H1 (cell line): ENCODE data around the gene CPA1. TPM values are rescaled to one million over a fixed set of nuclear protein-coding genes. Genes with fewer than 3 reads are reported as not detected.

Experiments used
- ASH2L ChIP-seq: fragments of 200-600, 300-600 bp; sonication (generic); IDR thresholded peaks from one replicate; pipeline ENCODE4 v1.7.1; 2017; ENCODE audit warnings: low read length
- ATF2 ChIP-seq: IDR thresholded peaks from 2 replicates; pipeline ENCODE4 v1.6.1; 2012; ENCODE audit warnings: low read length, inconsistent platforms
- BACH1 ChIP-seq: IDR thresholded peaks from 2 replicates; pipeline ENCODE4 v1.6.1; 2012; ENCODE audit warnings: low read length, improper control_type of control experiment
- BRCA1 ChIP-seq: IDR thresholded peaks from 2 replicates; pipeline ENCODE4 v1.6.1; 2012; ENCODE audit warnings: low read depth, low read length, improper control_type of control experiment
- EZH2 ChIP-seq: fragments of 200-600 bp; sonication (generic); IDR thresholded peaks from 2 replicates; pipeline ENCODE4 v1.7.1; 2012; ENCODE audit warnings: low read depth, mild to moderate bottlenecking, moderate library complexity, low read length, inconsistent platforms; ENCODE audit not compliant: severe bottlenecking
- HDAC6 ChIP-seq: IDR thresholded peaks from one replicate; pipeline ENCODE4 v1.7.1; 2012; ENCODE audit warnings: low read depth, mild to moderate bottlenecking, inconsistent platforms, low read length, moderate library complexity
- KDM4A ChIP-seq: IDR thresholded peaks from one replicate; pipeline ENCODE4 v1.7.1; 2012; ENCODE audit warnings: low read depth, mild to moderate bottlenecking, moderate library complexity, low read length, inconsistent platforms; ENCODE audit not compliant: severe bottlenecking
- MAX ChIP-seq: IDR thresholded peaks from 2 replicates; pipeline ENCODE4 v1.6.1; 2012; ENCODE audit warnings: inconsistent platforms
- NANOG ChIP-seq: IDR thresholded peaks from 2 replicates; pipeline ENCODE4 v1.6.1; 2011; ENCODE audit warnings: low read length, low read depth, mild to moderate bottlenecking, inconsistent platforms; ENCODE audit not compliant: insufficient read depth, poor library complexity, severe bottlenecking
- PHF8 ChIP-seq: fragments of 200-600 bp; sonication (generic); conservative IDR thresholded peaks from 2 replicates; pipeline ENCODE4 v1.7.1; 2012; ENCODE audit warnings: low read depth, mild to moderate bottlenecking, inconsistent platforms, low read length, moderate library complexity
- RBBP5 ChIP-seq: IDR thresholded peaks from 2 replicates; pipeline ENCODE4 v1.7.1; 2012; ENCODE audit warnings: low read depth, mild to moderate bottlenecking, inconsistent platforms, low read length, moderate library complexity, borderline replicate concordance
- RFX5 ChIP-seq: IDR thresholded peaks from 2 replicates; pipeline ENCODE4 v1.6.1; 2011; ENCODE audit warnings: low read depth, low read length, improper control_type of control experiment, borderline replicate concordance
- SAP30 ChIP-seq: fragments of 300-600 bp; sonication (generic); IDR thresholded peaks from 2 replicates; pipeline ENCODE4 v1.7.1; 2012; ENCODE audit warnings: low read length, moderate library complexity, mild to moderate bottlenecking, inconsistent platforms; ENCODE audit not compliant: insufficient read depth, insufficient replicate concordance
- TBP ChIP-seq: IDR thresholded peaks from 2 replicates; pipeline ENCODE4 v1.6.1; 2011; ENCODE audit warnings: low read depth, low read length, improper control_type of control experiment
- TCF12 ChIP-seq: IDR thresholded peaks from 2 replicates; pipeline ENCODE4 v1.6.1; 2011; ENCODE audit warnings: low read depth, mild to moderate bottlenecking, low read length
- TEAD4 ChIP-seq: IDR thresholded peaks from 2 replicates; pipeline ENCODE4 v1.6.1; 2012; ENCODE audit warnings: low read depth, low read length, inconsistent platforms, mixed read lengths
- polyA plus RNA-seq, 7 experiments: library from polyadenylated mRNA; depleted of rRNA in 3 of 7; stranded (reverse) in 5 of 7; unstranded in 2 of 7; fragments of >200 nt in 5 of 7; fragments of 200-250 nt in 2 of 7; gene quantifications; 1 replicate in 5 of 7; 2 replicates in 1 of 7; 4 replicates in 1 of 7; pipeline versions ENCODE4 v1.2.1 to v1.2.3, GENCODE V29; 2011 to 2013; ENCODE audit warnings: missing spikeins in 2 of 7, mixed read lengths in 2 of 7
- total RNA-seq: library from RNA; stranded (reverse); fragmentation: NEBNext Ultra II Directional; extraction: Animal tissue kit (Norgen Biotek cat#: 25700); gene quantifications from 2 replicates; pipeline ENCODE4 v1.2.1, GENCODE V29; 2021
- TF ChIP-seq, protein P1 (sequence below), 3 experiments: IDR thresholded peaks; 1 replicate in 2 of 3; 2 replicates in 1 of 3; pipeline versions ENCODE4 v1.5.1 to v1.6.1; 2011; ENCODE audit warnings: low read length in 3 of 3, mild to moderate bottlenecking in 3 of 3, inconsistent platforms in 2 of 3, low read depth in 1 of 3, moderate library complexity in 1 of 3; ENCODE audit not compliant: insufficient read depth in 1 of 3; ENCODE audit errors: control extremely low read depth in 1 of 3
- TF ChIP-seq, protein P2 (sequence below): IDR thresholded peaks from 2 replicates; pipeline ENCODE4 v1.6.1; 2011; ENCODE audit warnings: low read length, improper control_type of control experiment

CPA1 gene
- total and polyA plus RNA-seq, 2 of the 8 experiments (the other 6 are each of a cell fraction or from before 2014, with no cell fraction given) = not detected

- peak; percentile 98 for TF ChIP-seq TEAD4
- no peak for TF ChIP-seq RFX5
- TF ChIP-seq, protein P1, sequence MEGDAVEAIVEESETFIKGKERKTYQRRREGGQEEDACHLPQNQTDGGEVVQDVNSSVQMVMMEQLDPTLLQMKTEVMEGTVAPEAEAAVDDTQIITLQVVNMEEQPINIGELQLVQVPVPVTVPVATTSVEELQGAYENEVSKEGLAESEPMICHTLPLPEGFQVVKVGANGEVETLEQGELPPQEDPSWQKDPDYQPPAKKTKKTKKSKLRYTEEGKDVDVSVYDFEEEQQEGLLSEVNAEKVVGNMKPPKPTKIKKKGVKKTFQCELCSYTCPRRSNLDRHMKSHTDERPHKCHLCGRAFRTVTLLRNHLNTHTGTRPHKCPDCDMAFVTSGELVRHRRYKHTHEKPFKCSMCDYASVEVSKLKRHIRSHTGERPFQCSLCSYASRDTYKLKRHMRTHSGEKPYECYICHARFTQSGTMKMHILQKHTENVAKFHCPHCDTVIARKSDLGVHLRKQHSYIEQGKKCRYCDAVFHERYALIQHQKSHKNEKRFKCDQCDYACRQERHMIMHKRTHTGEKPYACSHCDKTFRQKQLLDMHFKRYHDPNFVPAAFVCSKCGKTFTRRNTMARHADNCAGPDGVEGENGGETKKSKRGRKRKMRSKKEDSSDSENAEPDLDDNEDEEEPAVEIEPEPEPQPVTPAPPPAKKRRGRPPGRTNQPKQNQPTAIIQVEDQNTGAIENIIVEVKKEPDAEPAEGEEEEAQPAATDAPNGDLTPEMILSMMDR (IDR thresholded peaks at IDR 0.05; ENCODE audit: control extremely low read depth in 1 of 3, insufficient read depth in 1 of 3, low read depth in 1 of 3, low read length in 3 of 3) = no peak
- no peak for TF ChIP-seq BRCA1
- TF ChIP-seq TBP = no peak
- TF ChIP-seq RBBP5 = peak; percentile 89
- 0 out of 2 replicates have a peak, but pooled peaks have one; percentile 25 for TF ChIP-seq ATF2
- TF ChIP-seq NANOG = no peak
- TF ChIP-seq, protein P2, sequence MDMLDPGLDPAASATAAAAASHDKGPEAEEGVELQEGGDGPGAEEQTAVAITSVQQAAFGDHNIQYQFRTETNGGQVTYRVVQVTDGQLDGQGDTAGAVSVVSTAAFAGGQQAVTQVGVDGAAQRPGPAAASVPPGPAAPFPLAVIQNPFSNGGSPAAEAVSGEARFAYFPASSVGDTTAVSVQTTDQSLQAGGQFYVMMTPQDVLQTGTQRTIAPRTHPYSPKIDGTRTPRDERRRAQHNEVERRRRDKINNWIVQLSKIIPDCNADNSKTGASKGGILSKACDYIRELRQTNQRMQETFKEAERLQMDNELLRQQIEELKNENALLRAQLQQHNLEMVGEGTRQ = no peak
- no peak for TF ChIP-seq EZH2
- TF ChIP-seq ASH2L = peak; percentile 88
- no peak for TF ChIP-seq BACH1
- peak; percentile 57 for TF ChIP-seq SAP30
- TF ChIP-seq MAX = peak; percentile 29; the same call in 1 of the 2 replicates
- no peak for TF ChIP-seq HDAC6
- 0 out of 2 replicates have a peak, but pooled peaks have one; percentile 58 for TF ChIP-seq TCF12
- no peak for TF ChIP-seq PHF8
- TF ChIP-seq KDM4A = no peak
Observed at GRCh38 chr7:130356121-130356875, 24.0 kb upstream of the CPA1 start (continued).
